Uterus (tissue), 2 donors: ENCODE measurements around the gene ROS1.

Experiments
- POLR2A ChIP-seq, 2 donors: fragments of 450-650 bp; IDR thresholded peaks; one replicate each; pipeline ENCODE4 v1.6.1; 2016; ENCODE audit warnings: antibody characterized with exemption in 2 of 2, mild to moderate bottlenecking in 1 of 2, moderate library complexity in 1 of 2
- TF ChIP-seq, protein P1 (sequence below), 4 experiments: fragments of 200-600 bp in 2 of 4; fragments of 450-650 bp in 2 of 4; sonication (generic) in 2 of 4; IDR thresholded peaks; one replicate each; pipeline ENCODE4 v1.5.1; 2016 to 2019; ENCODE audit warnings: antibody characterized with exemption in 4 of 4, mild to moderate bottlenecking in 2 of 4, moderate library complexity in 1 of 4

- TF ChIP-seq, protein P1, sequence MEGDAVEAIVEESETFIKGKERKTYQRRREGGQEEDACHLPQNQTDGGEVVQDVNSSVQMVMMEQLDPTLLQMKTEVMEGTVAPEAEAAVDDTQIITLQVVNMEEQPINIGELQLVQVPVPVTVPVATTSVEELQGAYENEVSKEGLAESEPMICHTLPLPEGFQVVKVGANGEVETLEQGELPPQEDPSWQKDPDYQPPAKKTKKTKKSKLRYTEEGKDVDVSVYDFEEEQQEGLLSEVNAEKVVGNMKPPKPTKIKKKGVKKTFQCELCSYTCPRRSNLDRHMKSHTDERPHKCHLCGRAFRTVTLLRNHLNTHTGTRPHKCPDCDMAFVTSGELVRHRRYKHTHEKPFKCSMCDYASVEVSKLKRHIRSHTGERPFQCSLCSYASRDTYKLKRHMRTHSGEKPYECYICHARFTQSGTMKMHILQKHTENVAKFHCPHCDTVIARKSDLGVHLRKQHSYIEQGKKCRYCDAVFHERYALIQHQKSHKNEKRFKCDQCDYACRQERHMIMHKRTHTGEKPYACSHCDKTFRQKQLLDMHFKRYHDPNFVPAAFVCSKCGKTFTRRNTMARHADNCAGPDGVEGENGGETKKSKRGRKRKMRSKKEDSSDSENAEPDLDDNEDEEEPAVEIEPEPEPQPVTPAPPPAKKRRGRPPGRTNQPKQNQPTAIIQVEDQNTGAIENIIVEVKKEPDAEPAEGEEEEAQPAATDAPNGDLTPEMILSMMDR (IDR thresholded peaks at IDR 0.05) = no peak
- TF ChIP-seq POLR2A (IDR thresholded peaks at IDR 0.05) = no peak
Measured at GRCh38 chr6:117354671-117355070, 71.1 kb downstream of the ROS1 start.
